GM19351 (cell line): ENCODE results near the gene PDGFB.

ENCODE experiments used
- ATAC-seq: cut with Tn5 transposase; IDR thresholded peaks from one replicate; pipeline ENCODE4 v1.9.1; 2021; ENCODE audit warnings: mild to moderate bottlenecking, moderate library complexity; ENCODE audit not compliant: unreplicated experiment

PDGFB gene

DNA sequence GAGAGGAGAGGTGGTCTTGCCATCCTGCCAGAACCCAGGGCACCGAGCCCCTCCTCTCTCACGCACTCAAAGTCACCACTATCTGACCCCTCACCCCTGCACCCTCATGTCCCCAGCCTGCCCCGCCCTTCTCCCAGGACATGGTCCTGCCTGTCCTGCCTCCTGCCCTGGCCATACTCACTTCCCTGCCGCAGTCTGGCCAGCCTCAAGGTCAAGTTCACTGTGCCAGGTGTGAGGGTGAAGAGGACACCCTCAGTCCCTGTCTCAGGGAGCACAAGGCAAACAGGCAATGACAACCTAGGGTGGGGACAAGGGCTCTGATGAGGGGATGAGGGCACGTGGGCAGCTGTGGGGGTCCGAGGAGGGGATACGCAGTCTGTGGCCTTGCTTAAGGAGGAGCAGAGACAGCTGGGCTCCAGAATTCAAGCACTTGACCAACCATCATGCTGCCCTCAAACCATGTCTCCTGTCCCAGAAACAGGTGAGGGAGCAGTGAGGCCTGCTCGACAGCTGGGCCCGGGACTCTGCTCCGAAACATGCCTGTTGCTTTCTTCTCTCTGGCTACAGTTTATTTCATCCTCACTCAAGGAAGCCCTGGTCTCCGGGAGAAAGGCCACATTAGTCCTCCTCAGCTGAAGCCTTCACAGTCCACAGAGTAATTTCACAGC, 36.6 kb downstream of the PDGFB start:
- no peak for ATAC-seq

DNA sequence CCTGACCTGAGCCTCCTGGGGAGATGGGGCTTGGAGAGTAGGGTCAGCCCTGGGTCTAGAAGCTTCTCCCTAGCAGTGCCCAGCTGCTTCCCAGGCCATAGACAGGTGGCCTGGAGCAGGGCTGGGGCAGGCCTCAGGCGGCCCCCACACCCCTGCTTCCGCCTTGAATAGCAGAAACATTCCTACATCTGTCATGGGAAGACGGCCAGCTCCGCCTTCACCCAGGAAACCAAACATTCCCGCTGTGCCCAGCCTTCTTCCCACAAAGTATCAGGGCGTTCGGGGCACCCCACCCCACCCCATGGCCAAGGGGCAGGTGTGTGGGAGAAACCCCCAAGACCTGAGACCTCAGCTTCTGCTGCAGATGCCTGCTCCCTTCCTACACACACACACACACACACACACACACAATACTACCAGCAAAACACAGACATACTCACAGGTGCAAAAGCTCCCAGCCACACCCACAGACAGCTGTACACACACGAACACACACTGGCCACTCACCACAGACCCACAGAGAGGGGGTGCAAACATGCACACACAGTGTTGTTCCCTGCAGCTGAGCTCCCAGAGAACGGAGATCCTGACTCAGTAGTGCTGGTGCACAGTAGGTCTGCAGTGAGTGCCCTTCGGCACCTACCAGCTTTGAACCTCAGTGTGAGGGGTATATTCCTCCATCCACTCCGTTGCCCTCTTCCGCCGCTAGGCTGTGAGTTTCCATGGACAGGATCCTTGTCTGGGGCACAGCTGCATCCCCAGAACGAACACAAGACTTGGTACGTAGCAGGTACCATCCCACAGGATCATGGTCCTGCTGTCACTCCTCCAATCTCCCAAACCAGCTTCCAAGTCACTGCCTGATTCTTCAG, 37.4 kb downstream of the PDGFB start:
- no peak for ATAC-seq

DNA sequence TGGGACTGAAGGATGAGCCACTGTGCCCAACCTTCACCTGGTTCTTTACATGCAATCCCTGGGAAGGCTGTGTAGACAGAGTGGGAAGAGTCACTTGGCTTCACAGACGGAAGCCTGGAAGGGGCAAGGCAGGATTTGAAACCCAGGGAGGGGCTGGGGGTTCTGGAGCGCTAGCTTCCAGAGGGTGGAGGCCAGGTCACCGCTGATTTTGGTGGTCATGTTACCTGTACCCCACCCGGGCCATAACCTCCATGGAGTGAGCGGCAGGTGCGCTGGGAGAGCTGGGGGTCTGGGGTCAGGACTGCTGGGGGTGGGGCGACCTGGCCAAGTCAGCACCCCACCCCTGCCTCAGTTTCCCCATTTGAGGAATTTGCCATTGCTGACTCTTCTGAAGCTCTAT, 38.3 kb downstream of the PDGFB start:
- no peak for ATAC-seq

DNA sequence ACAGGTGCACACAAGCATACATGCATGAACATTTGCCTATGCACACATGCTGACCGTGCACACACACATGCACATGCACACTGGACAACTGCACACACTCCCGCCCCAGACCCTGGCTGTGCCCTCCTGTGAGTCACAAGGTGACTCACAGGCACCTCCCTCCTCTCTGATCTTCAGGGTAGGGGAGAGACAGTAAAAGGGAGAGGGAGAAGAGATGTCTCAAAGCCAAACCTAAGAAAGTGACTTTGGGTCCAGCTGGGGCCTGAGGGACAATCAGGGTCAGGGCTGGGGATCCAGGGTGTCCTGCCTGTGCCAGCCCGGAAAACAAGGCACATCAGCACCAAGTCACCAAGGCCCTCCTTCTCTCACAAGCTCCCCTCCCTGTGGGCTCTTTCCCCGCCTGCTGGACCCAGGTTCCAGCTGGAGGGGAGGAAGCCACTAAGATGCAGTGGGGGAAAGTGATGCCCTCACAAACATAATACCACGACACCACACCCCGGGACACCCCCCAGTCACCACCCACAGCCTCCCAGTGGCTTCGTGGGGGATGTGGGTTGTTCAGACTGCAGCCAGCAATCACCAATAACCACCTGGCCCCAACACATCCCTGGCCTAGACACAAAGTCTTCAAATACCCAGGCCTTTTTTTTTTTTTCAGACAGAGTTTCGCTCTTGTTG, 39.3 kb downstream of the PDGFB start:
- ATAC-seq, result no peak

DNA sequence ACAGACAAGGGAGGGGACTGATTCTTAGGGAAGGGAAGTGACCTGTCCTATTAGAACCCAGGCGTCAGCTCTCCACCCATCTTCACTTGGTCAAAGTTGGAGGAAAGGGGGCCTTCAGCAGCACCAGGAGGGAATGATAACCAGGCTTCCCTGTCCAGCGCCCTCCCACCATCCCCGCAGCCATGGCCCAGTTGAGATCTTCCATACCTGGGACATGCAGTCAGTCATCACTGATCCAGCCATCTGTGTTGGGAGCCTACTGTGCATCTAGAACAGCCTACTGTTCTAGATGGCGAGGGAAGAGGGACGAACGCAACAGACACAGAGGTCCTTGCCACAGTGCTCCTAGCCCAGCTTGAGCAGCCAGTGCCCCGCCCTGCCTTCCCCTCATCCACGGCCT, 40.6 kb downstream of the PDGFB start:
- ATAC-seq, result no peak

DNA sequence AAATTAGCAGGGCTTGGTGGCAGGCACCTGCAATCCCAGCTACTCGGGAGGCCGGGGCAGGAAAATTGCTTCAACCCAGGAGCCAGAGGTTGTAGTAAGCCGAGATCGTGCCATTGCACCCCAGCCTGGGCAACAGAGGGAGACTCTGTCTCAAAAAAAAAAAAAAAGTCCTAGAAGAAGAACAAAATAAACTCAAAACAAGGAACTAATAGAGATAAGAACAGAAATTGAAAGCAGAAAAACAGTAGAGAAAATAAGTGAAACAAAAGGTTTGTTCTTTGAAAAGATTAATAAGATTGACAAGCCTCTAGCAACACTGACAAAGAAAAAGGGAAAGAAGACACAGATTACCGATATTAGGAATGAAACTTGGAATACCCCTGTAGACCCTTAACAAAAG, 47.2 kb downstream of the PDGFB start:
- no peak for ATAC-seq

DNA sequence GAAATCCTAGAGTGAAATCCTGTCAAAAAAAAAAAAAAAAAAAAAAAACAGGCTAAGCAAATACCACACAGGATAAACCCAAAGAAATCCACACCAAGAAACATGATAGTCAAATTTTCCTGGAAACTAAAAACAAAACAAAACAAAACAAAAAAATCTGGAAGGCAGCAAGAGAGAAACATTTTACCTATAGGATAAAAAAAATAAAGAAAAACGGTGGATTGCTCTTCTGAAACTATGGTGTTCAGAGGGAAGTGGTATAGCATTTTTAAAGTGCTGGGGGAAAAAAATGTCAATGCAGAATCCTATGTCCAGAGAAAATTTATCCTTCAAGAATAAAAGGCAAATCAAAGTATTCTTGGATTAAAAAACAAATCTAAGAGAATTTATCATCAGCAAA, 50.7 kb downstream of the PDGFB start:
- no peak for ATAC-seq

DNA sequence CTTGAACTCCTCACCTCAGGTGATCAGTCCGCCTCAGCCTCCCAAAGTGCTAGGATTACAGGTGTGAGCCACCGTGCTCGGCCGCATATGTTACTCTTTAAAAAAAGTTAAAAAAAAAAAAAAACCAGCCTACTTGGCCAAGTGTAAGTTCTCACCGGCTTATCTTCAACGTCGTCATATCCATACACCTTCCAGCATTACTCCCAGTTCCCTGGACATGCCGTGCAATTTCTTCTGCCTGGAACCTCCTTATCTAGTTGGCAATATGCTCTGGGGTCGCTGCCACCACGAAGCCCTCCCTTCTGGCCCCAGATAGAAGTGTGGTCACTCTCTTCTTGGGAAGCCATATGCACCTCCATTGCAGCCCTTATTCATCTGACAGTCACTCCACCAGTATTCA, 56.0 kb downstream of the PDGFB start:
- ATAC-seq, result no peak

DNA sequence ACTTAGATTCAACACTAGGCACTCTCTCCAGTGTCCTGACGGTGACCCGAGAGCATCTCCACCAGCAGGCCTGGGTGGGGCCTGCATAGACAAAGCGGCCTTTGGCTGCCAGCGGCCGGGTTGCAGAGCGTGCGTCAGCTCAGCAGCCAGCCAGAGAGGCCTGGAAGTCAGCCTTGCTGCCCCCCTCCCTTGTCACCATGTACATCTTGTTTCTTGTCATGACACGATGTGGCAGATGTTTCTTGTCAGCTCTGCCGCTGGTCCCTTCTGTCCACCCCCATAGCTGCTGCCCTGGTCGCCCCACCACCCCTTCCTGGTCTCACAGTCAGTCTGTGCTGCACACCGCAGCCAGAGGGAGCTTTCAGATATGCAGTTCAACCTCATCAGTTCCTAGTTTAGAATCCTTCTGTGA, 59.2 kb downstream of the PDGFB start:
- ATAC-seq, result no peak

DNA sequence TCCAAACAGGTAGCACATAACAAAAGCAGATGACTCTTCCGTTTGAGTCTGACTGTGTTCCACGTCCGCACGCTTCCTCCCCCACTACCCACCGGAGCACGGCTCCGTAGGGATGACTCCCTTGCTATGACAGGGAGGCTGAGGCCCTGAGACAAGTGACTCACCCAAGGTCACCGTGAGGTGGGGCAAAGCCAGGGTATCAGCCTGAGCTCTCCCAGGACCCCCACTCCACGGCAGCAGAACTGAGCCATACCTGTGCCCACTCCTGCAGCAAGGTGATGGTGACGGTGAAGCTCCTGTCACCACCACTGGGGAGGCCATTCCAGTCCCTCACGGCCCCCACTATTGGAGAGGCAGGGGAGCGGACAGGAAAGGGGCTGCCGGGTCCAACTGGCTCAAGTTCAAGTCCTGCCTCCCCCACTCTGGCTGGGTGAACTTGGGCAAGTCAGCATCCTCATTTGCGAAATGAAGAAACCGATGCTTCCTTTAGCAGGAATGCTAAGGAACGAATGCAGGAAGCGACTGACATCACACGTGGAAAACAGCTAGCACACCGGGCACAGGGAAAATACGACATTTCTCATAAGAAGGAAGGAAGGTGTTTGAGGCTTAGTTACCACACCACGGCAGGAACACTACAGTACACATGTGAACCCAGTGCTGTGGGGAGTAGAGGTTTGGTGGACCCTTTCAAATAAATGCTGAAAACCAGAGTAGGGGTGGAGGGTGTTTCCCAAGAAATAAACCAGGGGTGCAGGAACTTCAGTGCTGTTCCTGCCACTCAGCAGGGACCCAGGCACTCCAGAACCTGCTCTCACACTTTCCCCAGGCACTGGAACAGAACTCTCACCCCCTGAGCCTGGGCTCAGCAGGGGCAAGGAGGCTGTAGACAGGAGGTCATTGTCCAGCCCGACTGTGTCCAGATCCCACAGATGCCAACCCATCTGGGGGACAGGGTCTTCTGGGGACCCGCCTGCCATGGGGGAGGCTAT, 59.9 kb downstream of the PDGFB start:
- ATAC-seq, result no peak

DNA sequence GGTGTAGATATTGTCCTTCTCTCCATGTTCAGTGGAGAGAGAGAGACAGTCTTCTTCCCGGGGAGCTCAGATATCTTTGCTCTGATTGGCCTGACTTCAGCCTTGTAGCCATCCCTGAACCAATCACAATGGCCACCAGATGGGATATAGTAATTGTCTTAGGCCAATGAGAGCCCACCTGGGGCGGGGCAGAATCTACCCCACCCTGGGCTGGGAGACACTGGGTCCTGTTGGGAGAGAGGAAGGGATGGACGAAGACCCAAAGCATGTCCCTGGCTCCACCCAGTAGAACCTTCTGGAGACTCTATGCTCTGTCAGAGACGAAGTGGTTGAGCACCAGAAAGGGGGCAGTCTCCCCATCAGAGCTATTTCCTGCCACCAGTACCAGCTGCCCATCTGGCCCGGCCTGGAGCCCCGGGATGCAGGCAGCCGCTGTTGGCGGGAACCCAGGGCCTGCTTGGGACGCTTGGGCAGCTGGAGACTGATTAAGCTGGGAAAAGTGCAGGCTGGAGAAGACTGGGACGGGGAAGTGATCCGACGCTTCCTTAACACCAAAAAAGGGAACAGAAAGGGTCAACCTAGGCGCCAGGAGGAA, 60.7 kb downstream of the PDGFB start:
- no peak for ATAC-seq

DNA sequence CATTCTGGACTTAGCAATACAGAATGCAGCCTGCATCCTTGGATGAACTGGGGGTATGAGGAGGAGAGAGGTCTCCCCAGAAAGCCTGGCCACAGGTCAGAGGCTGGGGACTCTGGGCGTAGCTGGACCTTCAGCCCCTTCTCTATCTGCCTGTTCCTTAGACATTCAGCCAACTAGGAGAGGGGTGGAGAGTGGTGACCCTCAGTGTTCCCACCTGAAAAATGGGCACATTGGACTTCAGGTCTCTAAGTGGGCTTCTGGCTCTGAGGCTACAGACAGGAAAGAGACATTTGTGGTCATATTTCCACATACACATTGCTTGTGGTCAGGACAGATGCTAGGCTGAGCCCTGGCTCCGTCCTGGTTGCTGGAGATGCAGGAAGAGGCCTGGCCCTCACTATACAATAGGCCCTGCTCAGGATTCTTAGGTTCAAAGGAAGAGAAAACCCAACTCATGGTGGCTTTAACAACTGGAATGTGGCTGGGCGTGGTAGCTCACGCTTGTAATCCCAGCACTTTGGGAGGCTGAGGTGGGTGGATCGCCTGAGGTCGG, 62.2 kb downstream of the PDGFB start:
- ATAC-seq, result no peak

DNA sequence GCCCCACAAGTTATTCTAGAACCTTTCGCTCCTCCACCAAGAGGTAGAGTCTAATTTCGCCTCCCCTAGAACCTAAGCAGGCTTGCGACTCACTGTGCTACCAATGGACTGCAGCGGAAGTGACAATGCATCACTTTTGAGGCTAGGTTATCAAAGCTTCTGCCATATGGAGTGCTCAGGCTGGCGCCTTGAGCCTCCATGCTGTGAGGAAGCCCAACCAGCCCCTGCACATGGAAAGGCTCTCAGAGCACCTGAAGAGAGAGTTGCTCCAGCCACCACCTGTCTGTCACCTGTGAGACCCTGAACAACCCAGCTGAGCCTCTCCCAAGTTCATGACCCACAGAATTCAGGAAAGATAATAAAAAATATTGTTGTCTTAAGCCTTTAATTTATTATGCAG, 63.0 kb downstream of the PDGFB start:
- no peak for ATAC-seq

DNA sequence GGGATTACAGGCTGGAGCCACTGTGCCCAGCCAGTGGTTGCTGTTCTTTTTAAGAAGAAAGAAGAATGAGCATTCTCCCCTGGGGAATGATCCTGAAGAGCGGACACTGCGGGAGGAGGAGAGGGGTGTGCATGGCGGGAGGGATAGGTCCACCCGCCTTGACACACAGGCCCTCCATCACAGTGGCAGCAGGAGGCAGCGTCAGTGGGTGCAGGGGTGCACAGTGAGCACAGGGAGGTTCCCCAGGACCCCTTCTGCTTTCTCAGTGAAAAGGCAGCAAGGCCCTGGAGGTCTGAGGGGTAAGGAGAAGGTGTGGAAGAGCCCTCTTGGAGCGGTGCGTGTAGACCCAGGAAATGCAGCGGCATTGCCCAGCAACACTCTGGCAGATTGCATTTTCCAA, 63.4 kb downstream of the PDGFB start:
- ATAC-seq, result no peak

DNA sequence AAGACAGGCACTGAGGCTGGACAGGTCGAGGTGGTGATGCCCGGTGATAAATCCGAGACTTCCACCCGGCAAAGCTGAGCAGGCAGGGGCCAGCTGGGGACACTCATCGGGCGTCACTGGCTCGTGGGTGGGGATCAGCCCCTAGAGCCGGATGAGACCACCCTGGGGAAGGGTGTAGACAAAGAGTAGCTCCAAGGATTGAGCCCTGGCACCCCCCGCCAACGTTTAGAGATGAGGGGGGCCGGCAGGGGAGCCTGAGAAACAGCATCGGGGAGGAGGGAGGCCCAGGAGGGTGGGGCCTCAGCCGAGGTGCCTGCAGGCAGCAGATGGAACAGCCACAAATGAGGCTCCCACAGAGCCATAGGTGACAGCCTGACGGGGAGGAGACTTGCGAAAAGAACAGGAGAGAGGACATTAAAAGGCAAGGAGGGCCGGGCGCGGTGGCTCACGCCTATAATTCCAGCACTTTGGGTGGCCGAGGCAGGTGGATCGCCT, 64.9 kb downstream of the PDGFB start:
- ATAC-seq, result no peak

DNA sequence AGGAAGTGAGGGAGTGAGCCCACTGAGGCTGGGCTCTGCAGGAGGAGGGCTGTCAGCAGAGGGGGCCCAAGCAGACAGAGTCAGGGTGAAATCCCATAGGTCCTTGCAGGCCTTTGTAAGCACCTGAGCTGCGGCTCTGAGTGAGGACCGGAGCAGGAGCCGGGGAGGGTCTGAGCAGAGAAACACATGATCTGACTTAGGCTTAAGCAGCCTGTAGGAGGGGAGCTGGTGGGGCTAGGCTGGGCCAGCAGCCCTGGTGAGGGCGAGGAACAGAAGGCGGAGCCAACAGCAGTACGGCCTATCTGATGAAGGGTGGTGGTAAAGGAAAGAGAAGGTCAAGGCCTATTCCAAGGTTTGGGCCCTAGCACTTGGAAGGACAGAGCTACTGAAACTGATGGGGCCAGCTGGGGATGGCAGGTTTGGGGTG, 65.4 kb downstream of the PDGFB start:
- ATAC-seq, result no peak

DNA sequence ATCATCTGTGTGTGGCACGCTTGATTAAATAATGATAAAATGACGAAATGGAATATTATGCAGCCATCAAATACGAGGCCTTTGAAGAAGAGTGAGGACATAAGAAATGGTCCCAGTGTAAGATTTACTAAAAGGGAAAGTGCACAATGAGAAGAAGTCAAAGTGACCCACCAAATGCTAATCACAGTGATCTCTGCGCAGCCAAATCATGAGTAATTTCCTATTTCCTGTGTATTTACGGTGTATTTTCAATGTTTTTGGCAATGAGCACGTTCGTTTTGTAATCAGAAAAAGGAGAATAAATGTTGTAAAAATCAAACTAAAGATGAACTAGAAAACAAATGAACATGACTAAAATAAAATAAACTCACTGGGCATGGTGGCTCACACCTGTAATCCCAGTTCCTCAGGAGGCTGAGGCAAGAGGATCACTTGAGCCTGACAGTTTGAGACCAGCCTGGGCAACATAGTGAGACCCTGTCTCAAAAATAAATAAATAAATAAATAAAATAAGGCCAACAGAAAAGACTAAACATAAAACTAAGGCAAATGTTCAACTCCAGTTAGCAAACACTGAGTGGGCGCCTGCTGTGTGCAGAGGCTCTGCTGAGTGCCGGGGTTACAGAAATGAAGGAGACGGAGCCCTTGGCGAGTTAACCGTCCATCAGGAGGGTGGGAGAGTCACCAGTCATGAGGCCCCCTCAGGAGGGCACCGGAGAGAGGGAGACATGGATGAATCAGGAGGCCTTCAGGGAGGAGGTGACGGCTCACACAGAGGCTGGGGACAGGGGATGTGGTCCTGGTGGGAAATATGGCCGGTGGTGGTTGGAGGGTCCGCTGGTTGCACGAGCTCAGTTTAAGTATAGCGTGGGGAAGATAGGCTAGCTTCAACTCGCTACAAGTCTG, 66.3 kb downstream of the PDGFB start:
- ATAC-seq, result no peak

DNA sequence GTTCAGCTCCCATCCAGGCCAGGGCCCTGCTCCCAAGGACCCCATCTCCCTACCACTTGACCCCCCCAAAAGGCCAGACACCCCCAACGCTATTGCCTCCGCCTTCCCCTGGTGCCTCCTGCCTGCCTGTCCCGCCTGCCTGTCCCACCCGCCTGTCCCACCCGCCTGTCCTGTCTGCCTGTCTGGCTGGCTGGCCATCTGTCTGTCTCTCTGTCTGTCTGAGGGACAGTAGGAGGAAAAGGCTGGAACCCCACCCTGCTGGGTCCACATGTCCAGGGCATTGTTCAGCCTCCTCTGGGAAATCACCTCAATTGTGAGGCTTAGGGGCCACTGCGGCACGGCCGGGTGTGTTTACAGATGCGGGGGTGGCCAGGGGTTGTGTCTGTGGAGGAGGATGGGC, 67.0 kb downstream of the PDGFB start:
- no peak for ATAC-seq

DNA sequence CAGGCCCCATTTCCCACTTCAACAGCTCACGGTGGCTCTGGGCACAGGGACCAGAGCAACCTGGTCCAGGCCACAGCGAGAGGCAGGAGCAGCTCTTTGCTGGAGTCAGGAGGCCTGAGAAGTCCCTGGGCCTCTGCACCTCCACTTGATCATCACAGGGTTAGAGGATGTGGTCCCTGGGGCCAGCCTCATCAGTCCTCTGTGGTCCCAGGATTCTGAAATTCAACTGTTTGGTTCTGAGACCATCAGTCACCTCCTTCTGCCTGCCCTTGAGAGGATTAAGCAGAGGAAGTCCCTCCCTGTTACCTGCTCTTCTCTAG, 67.4 kb downstream of the PDGFB start:
- no peak for ATAC-seq
